Body of pancreas (tissue), 4 donors: ENCODE measurements around the gene ANAPC10.

Experiments
- CTCF ChIP-seq, 7 experiments: fragments of 450-650 bp in 4 of 7; fragments of 200-600 bp in 3 of 7; sonication (generic) in 3 of 7; IDR thresholded peaks; one replicate each; pipeline ENCODE4 v1.5.1; 2016 to 2019; ENCODE audit warnings: antibody characterized with exemption in 7 of 7
- POLR2A ChIP-seq, 3 donors: fragments of 450-650 bp; IDR thresholded peaks; one replicate each; pipeline ENCODE4 v1.6.1; 2016; ENCODE audit warnings: antibody characterized with exemption in 3 of 3, mild to moderate bottlenecking in 2 of 3

- TF ChIP-seq CTCF (IDR thresholded peaks at IDR 0.05) (no peak), POLR2A (IDR thresholded peaks at IDR 0.05) (no peak)
Measured at GRCh38 chr4:145099653-145100052, 1.7 kb upstream of the ANAPC10 start.
